ENCODE data around the gene LRRC4B. TPM values are rescaled to one million over a fixed set of nuclear protein-coding genes. Genes with fewer than 3 reads are reported as not detected.

Gene LRRC4B
- polyA plus RNA-seq, 3 donors: 19.6 to 27.6 (median 22.7) TPM

DNA sequence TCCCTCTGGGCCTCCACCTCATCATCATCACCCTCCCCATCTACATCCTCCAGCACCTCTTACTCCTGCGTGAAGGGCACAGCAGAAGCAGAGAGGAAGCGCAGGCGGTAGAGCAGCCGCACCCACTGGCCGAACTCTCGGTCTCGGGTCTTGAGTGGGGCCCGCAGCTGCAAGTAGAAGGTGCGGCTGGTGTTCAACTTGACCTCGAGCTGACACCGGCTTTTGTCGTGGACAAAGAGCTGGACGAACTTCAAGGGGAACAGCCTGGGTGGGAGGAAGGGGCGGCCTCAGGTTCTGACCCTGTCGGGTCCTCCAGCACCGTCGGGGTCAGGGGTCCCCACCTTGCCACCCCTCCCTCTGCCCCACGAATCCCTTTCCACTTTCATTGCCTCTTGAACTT, 100.7 kb downstream of the LRRC4B start:
- DNase-seq: no peak

Other genes starting within 250 kb of the LRRC4B start
- gene KCNC3, start 239.1 kb downstream of the LRRC4B start, polyA plus RNA-seq (ENCODE audit: insufficient read length in 3 of 3): 10 to 100 TPM; 36.0 to 77.5 (median 66.7) TPM
- 10 to 100 TPM in 2 of 3 donors, 1 to 10 TPM in 1; 9.7 to 17.0 (median 15.0) TPM for gene NAPSA, start 202.8 kb downstream of the LRRC4B start, polyA plus RNA-seq (ENCODE audit: insufficient read length in 3 of 3)
- gene NR1H2, start 192.0 kb downstream of the LRRC4B start, polyA plus RNA-seq (ENCODE audit: insufficient read length in 3 of 3): 10 to 100 TPM; 39.7 to 43.3 (median 41.8) TPM
- 10 to 100 TPM; 28.6 to 40.0 (median 37.3) TPM for gene POLD1, start 184.1 kb downstream of the LRRC4B start, polyA plus RNA-seq (ENCODE audit: insufficient read length in 3 of 3)
- gene SPIB, start 149.5 kb downstream of the LRRC4B start, polyA plus RNA-seq (ENCODE audit: insufficient read length in 3 of 3): 1 to 10 TPM; 1.3 to 2.1 (median 1.3) TPM
- gene MYBPC2, start 135.5 kb downstream of the LRRC4B start, polyA plus RNA-seq (ENCODE audit: insufficient read length in 3 of 3): 1 to 10 TPM in 2 of 3 donors, under 1 TPM in 1; 0.53 to 1.6 (median 1.0) TPM
- gene EMC10, start 91.9 kb downstream of the LRRC4B start, polyA plus RNA-seq (ENCODE audit: insufficient read length in 3 of 3): 100 to 1,000 TPM; 128 to 186 (median 173) TPM
- 10 to 100 TPM in 2 of 3 donors, 1 to 10 TPM in 1; 7.9 to 10.7 (median 10.0) TPM for gene GARIN5A, start 91.6 kb downstream of the LRRC4B start, polyA plus RNA-seq (ENCODE audit: insufficient read length in 3 of 3)
- 10 to 100 TPM; 12.9 to 15.1 (median 14.1) TPM for gene JOSD2, start 57.2 kb downstream of the LRRC4B start, polyA plus RNA-seq (ENCODE audit: insufficient read length in 3 of 3)
- 10 to 100 TPM; 11.5 to 15.1 (median 14.4) TPM for gene ASPDH, start 54.5 kb downstream of the LRRC4B start, polyA plus RNA-seq (ENCODE audit: insufficient read length in 3 of 3)
- gene SYT3, start 71.4 kb upstream of the LRRC4B start, polyA plus RNA-seq (ENCODE audit: insufficient read length in 3 of 3): 1 to 10 TPM in 1 of 3 donors, under 1 TPM in 2; 0.87 to 1.2 (median 0.90) TPM
- 1 to 10 TPM; 3.1 to 6.7 (median 4.4) TPM for gene C19orf81, start 81.0 kb upstream of the LRRC4B start, polyA plus RNA-seq (ENCODE audit: insufficient read length in 3 of 3)
- 1 to 10 TPM; 4.9 to 7.6 (median 6.5) TPM for gene SHANK1, start 151.4 kb upstream of the LRRC4B start, polyA plus RNA-seq (ENCODE audit: insufficient read length in 3 of 3)
- 10 to 100 TPM; 28.1 to 40.3 (median 30.4) TPM for gene CLEC11A, start 154.9 kb upstream of the LRRC4B start, polyA plus RNA-seq (ENCODE audit: insufficient read length in 3 of 3)
- not detected for gene GPR32, start 202.0 kb upstream of the LRRC4B start, polyA plus RNA-seq (ENCODE audit: insufficient read length in 3 of 3)
- gene ACP4, start 222.0 kb upstream of the LRRC4B start, polyA plus RNA-seq (ENCODE audit: insufficient read length in 3 of 3): under 1 TPM in 1 of 3 donors, not detected in 2; 0.09 TPM

Data from renal pelvis (tissue), 4 donors.